Memory B cell (primary cell): ENCODE measurements around the gene CD40LG.

Experiments
- ATAC-seq: fragments of 150-1000 bp; cut with Tn5 transposase; 2 replicates; pipeline ENCODE4 v1.10.0; 2021; ENCODE audit warnings: low read depth, mild to moderate bottlenecking, moderate library complexity
- DNase-seq, 2 donors: peaks; one replicate each; pipeline ENCODE4 v3.0.0; 2022; ENCODE audit warnings: low spot score in 2 of 2
- H3K27ac Mint-ChIP-seq: one replicate; pipeline ENCODE4 v1.8.0; 2022; ENCODE audit warnings: mild to moderate bottlenecking, moderate library complexity, mixed read lengths
- H3K27me3 Mint-ChIP-seq: one replicate; pipeline ENCODE4 v1.8.0; 2022; ENCODE audit warnings: mixed read lengths
- H3K36me3 Mint-ChIP-seq: one replicate; pipeline ENCODE4 v1.8.0; 2022; ENCODE audit warnings: mild to moderate bottlenecking, mixed read lengths
- H3K4me1 Mint-ChIP-seq: one replicate; pipeline ENCODE4 v1.8.0; 2022; ENCODE audit warnings: mixed read lengths
- H3K4me3 Mint-ChIP-seq: one replicate; pipeline ENCODE4 v1.8.0; 2022; ENCODE audit warnings: mild to moderate bottlenecking, moderate library complexity, mixed read lengths
- H3K9me3 Mint-ChIP-seq: one replicate; pipeline ENCODE4 v1.8.0; 2022; ENCODE audit warnings: mixed read lengths

The CD40LG gene

GRCh38 chrX:136647677-136648360 is at the start of gene CD40LG:
TSS of gene CD40LG (plus strand) at chrX:136648158. CDS start at chrX:136648249, 91 bp downstream.
- ATAC-seq (no peak), DNase-seq (no peak)
- no peaks in the 10 kb centered on the region for H3K36me3 Mint-ChIP-seq
- H3K27me3 Mint-ChIP-seq, result no peaks in the 10 kb centered on the region
- no peak within 1 kb of the TSS for H3K27ac Mint-ChIP-seq
- H3K4me3 Mint-ChIP-seq, result no peak within 1 kb of the TSS
- no peaks in the 10 kb centered on the region for H3K9me3 Mint-ChIP-seq
- H3K4me1 Mint-ChIP-seq, result no peaks in the 10 kb centered on the region

GRCh38 chrX:136598631-136599030 is 49.3 kb upstream of the CD40LG start:
- Mint-ChIP-seq H3K27ac (no peak overlapping the region), H3K4me1 (no peaks in the 10 kb centered on the region), H3K9me3 (no peaks in the 10 kb centered on the region), H3K27me3 (no peaks in the 10 kb centered on the region), H3K36me3 (no peaks in the 10 kb centered on the region), H3K4me3 (no peak overlapping the region)
- DNase-seq (no peak), ATAC-seq (no peak)

GRCh38 chrX:136600059-136600458 is 47.9 kb upstream of the CD40LG start:
- Mint-ChIP-seq H3K4me1 (no peaks in the 10 kb centered on the region), H3K27ac (no peak overlapping the region), H3K4me3 (no peak overlapping the region), H3K27me3 (no peaks in the 10 kb centered on the region), H3K9me3 (no peaks in the 10 kb centered on the region), H3K36me3 (no peaks in the 10 kb centered on the region)
- DNase-seq (no peak), ATAC-seq (no peak)

- Mint-ChIP-seq H3K27ac (no peak overlapping the region), H3K9me3 (no peaks in the 10 kb centered on the region), H3K4me3 (no peak overlapping the region), H3K4me1 (no peaks in the 10 kb centered on the region), H3K27me3 (peaks cover 3% of the 10 kb centered on the region), H3K36me3 (no peaks in the 10 kb centered on the region)
- ATAC-seq (no peak), DNase-seq (no peak)
Observed at GRCh38 chrX:136607236-136607635, 40.7 kb upstream of the CD40LG start.

GRCh38 chrX:136608295-136608933 is 39.5 kb upstream of the CD40LG start:
- Mint-ChIP-seq H3K4me3 (no peak overlapping the region), H3K9me3 (no peaks in the 10 kb centered on the region), H3K4me1 (no peaks in the 10 kb centered on the region), H3K27me3 (peaks cover 3% of the 10 kb centered on the region), H3K27ac (no peak overlapping the region), H3K36me3 (no peaks in the 10 kb centered on the region)
- peak; percentile 7 to 11 for DNase-seq
- peak; percentile 52 for ATAC-seq

- Mint-ChIP-seq H3K27ac (no peak overlapping the region), H3K4me3 (no peak overlapping the region), H3K27me3 (no peaks in the 10 kb centered on the region), H3K36me3 (no peaks in the 10 kb centered on the region), H3K4me1 (no peaks in the 10 kb centered on the region), H3K9me3 (no peaks in the 10 kb centered on the region)
- DNase-seq (no peak), ATAC-seq (peak; percentile 37)
Observed at GRCh38 chrX:136616987-136617685, 30.8 kb upstream of the CD40LG start.

GRCh38 chrX:136619899-136620505 is 28.0 kb upstream of the CD40LG start:
- Mint-ChIP-seq H3K4me1 (no peaks in the 10 kb centered on the region), H3K9me3 (peaks cover 2% of the 10 kb centered on the region), H3K27ac (no peak overlapping the region), H3K36me3 (no peaks in the 10 kb centered on the region), H3K27me3 (no peaks in the 10 kb centered on the region), H3K4me3 (no peak overlapping the region)
- no peak for ATAC-seq
- DNase-seq, result no peak

- Mint-ChIP-seq H3K4me3 (no peak overlapping the region), H3K27ac (no peak overlapping the region), H3K27me3 (no peaks in the 10 kb centered on the region), H3K36me3 (no peaks in the 10 kb centered on the region), H3K9me3 (peaks cover 2% of the 10 kb centered on the region), H3K4me1 (no peaks in the 10 kb centered on the region)
- DNase-seq (no peak), ATAC-seq (no peak)
Observed at GRCh38 chrX:136620780-136621179, 27.2 kb upstream of the CD40LG start.

GRCh38 chrX:136622568-136622967 is 25.4 kb upstream of the CD40LG start:
- Mint-ChIP-seq H3K27ac (no peak overlapping the region), H3K36me3 (no peaks in the 10 kb centered on the region), H3K4me3 (no peak overlapping the region), H3K27me3 (no peaks in the 10 kb centered on the region), H3K4me1 (no peaks in the 10 kb centered on the region), H3K9me3 (peaks cover 2% of the 10 kb centered on the region)
- DNase-seq (no peak), ATAC-seq (no peak)

GRCh38 chrX:136623396-136623795 is 24.6 kb upstream of the CD40LG start:
- Mint-ChIP-seq H3K27me3 (no peaks in the 10 kb centered on the region), H3K4me1 (no peaks in the 10 kb centered on the region), H3K4me3 (no peak overlapping the region), H3K9me3 (peaks cover 2% of the 10 kb centered on the region), H3K36me3 (no peaks in the 10 kb centered on the region), H3K27ac (no peak overlapping the region)
- ATAC-seq, result no peak
- DNase-seq, result no peak

GRCh38 chrX:136625246-136625645 is 22.7 kb upstream of the CD40LG start:
- peaks cover 2% of the 10 kb centered on the region for H3K36me3 Mint-ChIP-seq
- no peak overlapping the region for H3K4me3 Mint-ChIP-seq
- no peak for DNase-seq
- no peak for ATAC-seq
- H3K4me1 Mint-ChIP-seq, result no peaks in the 10 kb centered on the region
- no peaks in the 10 kb centered on the region for H3K27me3 Mint-ChIP-seq
- H3K9me3 Mint-ChIP-seq, result peaks cover 2% of the 10 kb centered on the region
- H3K27ac Mint-ChIP-seq, result no peak overlapping the region

- ATAC-seq (no peak), DNase-seq (no peak)
- Mint-ChIP-seq H3K27ac (no peak overlapping the region), H3K4me1 (no peaks in the 10 kb centered on the region), H3K4me3 (no peak overlapping the region), H3K36me3 (peaks cover 2% of the 10 kb centered on the region), H3K27me3 (no peaks in the 10 kb centered on the region), H3K9me3 (peaks cover 2% of the 10 kb centered on the region)
Observed at GRCh38 chrX:136626237-136626636, 21.7 kb upstream of the CD40LG start.

- H3K27ac Mint-ChIP-seq, result no peak overlapping the region
- no peaks in the 10 kb centered on the region for H3K27me3 Mint-ChIP-seq
- peaks cover 2% of the 10 kb centered on the region for H3K36me3 Mint-ChIP-seq
- no peak overlapping the region for H3K4me3 Mint-ChIP-seq
- H3K9me3 Mint-ChIP-seq, result peaks cover 2% of the 10 kb centered on the region
- DNase-seq, result no peak
- no peaks in the 10 kb centered on the region for H3K4me1 Mint-ChIP-seq
- ATAC-seq, result no peak
Observed at GRCh38 chrX:136626891-136627290, 21.1 kb upstream of the CD40LG start.

GRCh38 chrX:136627409-136627808 is 20.5 kb upstream of the CD40LG start:
- Mint-ChIP-seq H3K27ac (no peak overlapping the region), H3K4me1 (no peaks in the 10 kb centered on the region), H3K36me3 (peaks cover 2% of the 10 kb centered on the region), H3K9me3 (peaks cover 2% of the 10 kb centered on the region), H3K4me3 (no peak overlapping the region), H3K27me3 (no peaks in the 10 kb centered on the region)
- DNase-seq (no peak), ATAC-seq (no peak)
